ENCODE measurements around the gene TEN1.

The TEN1 gene

GRCh38 chr17:75976175-75976848 is 2.7 kb upstream of the TEN1 start:
- DNase-seq (ENCODE audit: low spot score), result no peak

- DNase-seq (ENCODE audit: low spot score), result no peak
These were observed 706 bp downstream of the TEN1 start for GRCh38 chr17:75979705-75980187.

GRCh38 chr17:75980188-75981018 is 1.4 kb downstream of the TEN1 start:
- peak; percentile 57 for DNase-seq (ENCODE audit: low spot score)

GRCh38 chr17:75981019-75981615 is 2.1 kb downstream of the TEN1 start:
- DNase-seq (ENCODE audit: low spot score), result no peak

GRCh38 chr17:75983501-75984181 is 4.6 kb downstream of the TEN1 start:
- no peak for DNase-seq (ENCODE audit: low spot score)

GRCh38 chr17:75985986-75986385 is 6.9 kb downstream of the TEN1 start:
- no peak for DNase-seq (ENCODE audit: low spot score)

GRCh38 chr17:75987041-75987440 is 8.0 kb downstream of the TEN1 start:
- DNase-seq (ENCODE audit: low spot score), result no peak

- no peak for DNase-seq (ENCODE audit: low spot score)
These were observed 12.4 kb downstream of the TEN1 start for GRCh38 chr17:75991396-75991795.

- no peak for DNase-seq (ENCODE audit: low spot score)
These were observed 15.8 kb downstream of the TEN1 start for GRCh38 chr17:75994802-75995370.

- DNase-seq (ENCODE audit: low spot score), result no peak
These were observed 16.4 kb downstream of the TEN1 start for GRCh38 chr17:75995385-75995925.

- no peak for DNase-seq (ENCODE audit: low spot score)
These were observed 17.9 kb downstream of the TEN1 start for GRCh38 chr17:75996665-75997590.

- no peak for DNase-seq (ENCODE audit: low spot score)
These were observed 19.3 kb downstream of the TEN1 start for GRCh38 chr17:75998327-75998795.

GRCh38 chr17:76000016-76000754 is 21.1 kb downstream of the TEN1 start:
- no peak for DNase-seq (ENCODE audit: low spot score)

GRCh38 chr17:76000755-76001521 is 21.9 kb downstream of the TEN1 start, which contains the start of gene CDK3:
Gene CDK3, plus strand, starts transcription at chr17:76000855. Its CDS starts 571 bp downstream, at chr17:76001426.
- DNase-seq (ENCODE audit: low spot score), result no peak

- no peak for DNase-seq (ENCODE audit: low spot score)
These were observed 23.1 kb downstream of the TEN1 start for GRCh38 chr17:76002100-76002499.

- DNase-seq (ENCODE audit: low spot score), result no peak
These were observed 24.9 kb downstream of the TEN1 start for GRCh38 chr17:76003915-76004314.

GRCh38 chr17:76004750-76005262 is 25.8 kb downstream of the TEN1 start:
- peak; percentile 35 for DNase-seq (ENCODE audit: low spot score)

Data from RKO (cell line).